ENCODE results near the gene RAB1B.

Gene RAB1B

GRCh38 chr11:66279092-66279734 lies 10.8 kb downstream of the RAB1B start:
- no peak overlapping the region for H3K4me3 ChIP-seq (replicated peaks; ENCODE audit: low read depth, low read length)
- no peaks in the 10 kb centered on the region for H3K27me3 ChIP-seq (replicated peaks; ENCODE audit: control insufficient read depth, insufficient read depth, low read length)
- peaks cover 15% of the 10 kb centered on the region for H3K36me3 ChIP-seq (ENCODE audit: control insufficient read depth, insufficient read depth, low read length)
- TF ChIP-seq, protein P1, sequence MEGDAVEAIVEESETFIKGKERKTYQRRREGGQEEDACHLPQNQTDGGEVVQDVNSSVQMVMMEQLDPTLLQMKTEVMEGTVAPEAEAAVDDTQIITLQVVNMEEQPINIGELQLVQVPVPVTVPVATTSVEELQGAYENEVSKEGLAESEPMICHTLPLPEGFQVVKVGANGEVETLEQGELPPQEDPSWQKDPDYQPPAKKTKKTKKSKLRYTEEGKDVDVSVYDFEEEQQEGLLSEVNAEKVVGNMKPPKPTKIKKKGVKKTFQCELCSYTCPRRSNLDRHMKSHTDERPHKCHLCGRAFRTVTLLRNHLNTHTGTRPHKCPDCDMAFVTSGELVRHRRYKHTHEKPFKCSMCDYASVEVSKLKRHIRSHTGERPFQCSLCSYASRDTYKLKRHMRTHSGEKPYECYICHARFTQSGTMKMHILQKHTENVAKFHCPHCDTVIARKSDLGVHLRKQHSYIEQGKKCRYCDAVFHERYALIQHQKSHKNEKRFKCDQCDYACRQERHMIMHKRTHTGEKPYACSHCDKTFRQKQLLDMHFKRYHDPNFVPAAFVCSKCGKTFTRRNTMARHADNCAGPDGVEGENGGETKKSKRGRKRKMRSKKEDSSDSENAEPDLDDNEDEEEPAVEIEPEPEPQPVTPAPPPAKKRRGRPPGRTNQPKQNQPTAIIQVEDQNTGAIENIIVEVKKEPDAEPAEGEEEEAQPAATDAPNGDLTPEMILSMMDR (IDR thresholded peaks at IDR 0.05; ENCODE audit: insufficient read depth, low read length, poor library complexity, severe bottlenecking), result no peak
- no peak for DNase-seq (ENCODE audit: extremely low read depth, insufficient read length)

DNA sequence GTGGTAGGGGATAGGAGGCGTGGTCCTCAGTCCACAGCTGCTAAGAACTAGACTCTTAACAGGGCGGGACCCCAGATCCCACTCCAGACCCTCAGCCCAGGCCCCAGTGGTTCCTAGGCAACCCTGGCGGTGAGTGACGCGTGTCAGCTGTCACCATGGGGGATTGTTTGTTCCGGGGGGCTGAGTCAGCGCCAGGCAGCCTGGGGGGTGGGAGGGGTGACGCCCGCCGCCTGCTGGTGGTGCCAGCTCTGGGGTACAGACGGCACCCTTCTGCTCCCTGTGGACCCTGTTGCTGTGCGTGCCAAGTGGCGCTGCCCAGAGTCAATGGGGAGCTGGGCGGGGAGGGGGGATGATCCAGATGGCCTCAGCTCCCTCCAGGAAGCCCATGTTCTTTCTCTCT lies 12.0 kb downstream of the RAB1B start:
- Histone ChIP-seq H3K4me3 (replicated peaks; ENCODE audit: low read depth, low read length) (no peak overlapping the region), H3K36me3 (ENCODE audit: control insufficient read depth, insufficient read depth, low read length) (peaks cover 15% of the 10 kb centered on the region), H3K27me3 (replicated peaks; ENCODE audit: control insufficient read depth, insufficient read depth, low read length) (no peaks in the 10 kb centered on the region)
- DNase-seq (ENCODE audit: extremely low read depth, insufficient read length), result no peak
- TF ChIP-seq, protein P1 (IDR thresholded peaks at IDR 0.05; ENCODE audit: insufficient read depth, low read length, poor library complexity, severe bottlenecking), result no peak

DNA sequence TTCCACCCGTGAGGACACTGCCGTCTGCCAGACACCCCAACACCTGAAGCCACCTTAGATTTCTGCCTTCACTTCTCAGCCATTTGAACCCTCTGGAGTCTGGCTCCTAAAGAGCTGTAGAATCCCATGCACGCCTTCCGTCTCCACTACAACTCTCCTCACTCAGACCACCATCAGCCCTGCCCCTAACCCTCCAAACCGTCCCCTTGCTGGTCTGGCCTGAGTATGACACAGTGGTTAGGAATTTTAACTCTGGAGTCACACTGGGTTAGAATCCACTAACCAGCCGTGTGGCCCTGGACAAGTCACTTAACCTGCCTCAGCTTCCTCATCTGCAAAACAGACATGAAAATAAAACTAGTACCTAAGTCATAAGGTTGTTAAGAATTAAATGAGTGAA lies 12.6 kb downstream of the RAB1B start:
- DNase-seq (ENCODE audit: extremely low read depth, insufficient read length), result no peak
- H3K36me3 ChIP-seq (ENCODE audit: control insufficient read depth, insufficient read depth, low read length), result peaks cover 18% of the 10 kb centered on the region
- H3K4me3 ChIP-seq (replicated peaks; ENCODE audit: low read depth, low read length), result no peak overlapping the region
- TF ChIP-seq, protein P1 (IDR thresholded peaks at IDR 0.05; ENCODE audit: insufficient read depth, low read length, poor library complexity, severe bottlenecking), result no peak
- H3K27me3 ChIP-seq (replicated peaks; ENCODE audit: control insufficient read depth, insufficient read depth, low read length), result no peaks in the 10 kb centered on the region

DNA sequence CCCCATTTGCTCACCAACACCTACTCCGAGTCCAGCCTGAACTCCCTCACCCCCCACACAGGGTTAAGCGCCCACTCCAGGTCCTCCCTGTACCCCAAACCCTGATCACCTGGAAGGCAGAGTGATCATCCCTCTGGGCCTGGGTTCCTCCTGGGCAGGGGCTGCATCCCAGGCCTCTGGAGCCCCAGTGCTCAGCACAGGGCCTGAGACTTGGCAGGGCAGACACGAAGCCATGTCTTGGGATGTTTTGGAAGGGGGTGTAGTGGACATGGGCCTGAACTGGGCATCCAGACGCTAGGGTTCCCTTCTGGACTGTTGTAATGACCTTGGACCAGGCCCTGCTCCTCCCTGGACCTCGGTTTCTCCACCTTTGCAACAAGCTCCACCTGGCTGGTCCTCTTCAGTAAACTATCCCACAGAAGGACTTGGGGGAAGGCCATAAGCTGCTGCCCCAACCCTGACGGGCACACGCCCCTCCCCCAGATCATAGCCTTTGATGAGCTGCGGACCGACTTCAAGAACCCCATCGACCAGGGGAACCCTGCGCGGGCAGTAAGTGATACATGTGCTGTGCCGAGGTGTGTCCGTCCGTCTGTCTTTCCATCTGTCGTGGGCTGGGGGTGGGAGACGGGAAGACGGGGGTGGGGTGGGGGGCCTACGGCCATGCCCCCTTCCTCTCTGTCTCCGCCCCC lies 13.5 kb downstream of the RAB1B start:
- TF ChIP-seq, protein P1 (IDR thresholded peaks at IDR 0.05; ENCODE audit: insufficient read depth, low read length, poor library complexity, severe bottlenecking), result no peak
- DNase-seq (ENCODE audit: extremely low read depth, insufficient read length), result no peak
- no peak overlapping the region for H3K4me3 ChIP-seq (replicated peaks; ENCODE audit: low read depth, low read length)

GRCh38 chr11:66282468-66283455 lies 14.3 kb downstream of the RAB1B start:
- Histone ChIP-seq H3K27me3 (replicated peaks; ENCODE audit: control insufficient read depth, insufficient read depth, low read length) (no peaks in the 10 kb centered on the region), H3K4me3 (replicated peaks; ENCODE audit: low read depth, low read length) (no peak overlapping the region), H3K36me3 (ENCODE audit: control insufficient read depth, insufficient read depth, low read length) (peaks cover 12% of the 10 kb centered on the region)
- DNase-seq (ENCODE audit: extremely low read depth, insufficient read length), result peak; percentile 94
- TF ChIP-seq, protein P1 (IDR thresholded peaks at IDR 0.05; ENCODE audit: insufficient read depth, low read length, poor library complexity, severe bottlenecking), result peak; percentile 96

More for the DNA sequence above, 13.5 kb downstream of the RAB1B start:
- peaks cover 12% of the 10 kb centered on the region; the same call in 1 of the 2 replicates for H3K36me3 ChIP-seq (ENCODE audit: control insufficient read depth, insufficient read depth, low read length)
- H3K27me3 ChIP-seq (replicated peaks; ENCODE audit: control insufficient read depth, insufficient read depth, low read length), result no peaks in the 10 kb centered on the region

All from GM06990 (cell line).